H1 (cell line): ENCODE data around the gene HRCT1. TPM values are rescaled to one million over a fixed set of nuclear protein-coding genes. Genes with fewer than 3 reads are reported as not detected.

Experiments
- CTCF ChIA-PET: fragments of 300-600 bp; sonication (Branson Sonifier 250); formaldehyde crosslinking; loops from one replicate; lab custom pipeline; 2021; ENCODE audit not compliant: partially characterized antibody; lab: Charles Lee
- POLR2A ChIA-PET: fragments of 300-600 bp; sonication (Branson Sonifier 250); formaldehyde crosslinking; loops from one replicate; lab custom pipeline; 2021; ENCODE audit warnings: inconsistent platforms; ENCODE audit not compliant: partially characterized antibody; lab: Charles Lee
- DNase-seq, 2 experiments: peaks; one replicate each; pipeline versions ENCODE4 v3.0.0 to v3.0.0-alpha.2; 2010 to 2022; ENCODE audit warnings: low spot score in 2 of 2, low read depth in 1 of 2, mixed read lengths in 1 of 2
- FAIRE-seq: peaks from 2 replicates; lab custom pipeline; 2011; peaks lifted over from hg19 to GRCh38; lab: Jason Lieb, UNC
- H2AFZ ChIP-seq: 2 replicates; pipeline ENCODE4 v1.8.1; 2012; ENCODE audit warnings: low read length, inconsistent platforms
- H2AK5ac ChIP-seq: 2 replicates; pipeline ENCODE4 v1.6.1; 2013; ENCODE audit warnings: low read depth, low read length
- H2BK120ac ChIP-seq: replicated peaks from 2 replicates; pipeline ENCODE3; 2013; ENCODE audit warnings: low read depth, low read length, inconsistent platforms
- H2BK12ac ChIP-seq: 2 replicates; pipeline ENCODE4 v1.6.1; 2013; ENCODE audit warnings: low read depth, low read length
- H2BK15ac ChIP-seq: 2 replicates; pipeline ENCODE4 v1.6.1; 2013; ENCODE audit warnings: low read length
- H2BK20ac ChIP-seq: 2 replicates; pipeline ENCODE4 v1.6.1; 2013; ENCODE audit warnings: low read length
- H2BK5ac ChIP-seq: 2 replicates; pipeline ENCODE4 v1.6.1; 2013; ENCODE audit warnings: low read depth, low read length
- H3K14ac ChIP-seq: 2 replicates; pipeline ENCODE4 v1.6.1; 2013; ENCODE audit warnings: inconsistent platforms; ENCODE audit not compliant: insufficient read length
- H3K18ac ChIP-seq: 2 replicates; pipeline ENCODE4 v1.6.1; 2013; ENCODE audit warnings: low read length; ENCODE audit errors: extremely low read depth
- H3K23ac ChIP-seq: 2 replicates; pipeline ENCODE4 v1.6.1; 2013; ENCODE audit warnings: inconsistent platforms; ENCODE audit not compliant: insufficient read length
- H3K23me2 ChIP-seq: 2 replicates; pipeline ENCODE4 v1.6.1; 2013; ENCODE audit warnings: low read depth, low read length
- H3K27ac ChIP-seq: 2 replicates; pipeline ENCODE4 v1.6.1; 2011; ENCODE audit warnings: low read depth, low read length, inconsistent platforms
- H3K27me3 ChIP-seq, 4 experiments: replicated peaks in 1 of 4; 1 replicate in 1 of 4; 2 replicates in 3 of 4; pipeline versions ENCODE4 v1.6.1 to v1.8.1; 2011 to 2013; ENCODE audit warnings: low read length in 3 of 4, mild to moderate bottlenecking in 3 of 4, inconsistent platforms in 2 of 4, mixed read lengths in 2 of 4, moderate library complexity in 1 of 4; ENCODE audit not compliant: control insufficient read depth in 3 of 4, insufficient read depth in 3 of 4; ENCODE audit errors: extremely low read depth in 1 of 4
- H3K36me3 ChIP-seq, 4 experiments: 2 replicates each; pipeline versions ENCODE4 v1.6.1 to v1.8.1; 2011 to 2013; ENCODE audit warnings: mild to moderate bottlenecking in 4 of 4, low read length in 3 of 4, moderate library complexity in 2 of 4, control low read depth in 1 of 4, inconsistent platforms in 1 of 4; ENCODE audit not compliant: insufficient read depth in 4 of 4, control insufficient read depth in 2 of 4
- H3K4ac ChIP-seq: replicated peaks from 2 replicates; pipeline ENCODE3; 2013; ENCODE audit warnings: low read length, low read depth, mixed read lengths, inconsistent platforms; ENCODE audit not compliant: insufficient read length
- H3K4me1 ChIP-seq, 4 experiments: replicated peaks in 1 of 4; 1 replicate in 1 of 4; 2 replicates in 3 of 4; pipeline versions ENCODE4 v1.6.1 to v1.8.1; 2011 to 2013; ENCODE audit warnings: low read length in 3 of 4, inconsistent platforms in 2 of 4, mixed read lengths in 1 of 4; ENCODE audit not compliant: insufficient read depth in 4 of 4, control insufficient read depth in 3 of 4
- H3K4me2 ChIP-seq, 2 experiments: 2 replicates each; pipeline versions ENCODE4 v1.6.1 to v1.8.1; 2011 to 2013; ENCODE audit warnings: low read depth in 2 of 2, low read length in 2 of 2, control low read depth in 1 of 2, inconsistent platforms in 1 of 2, mild to moderate bottlenecking in 1 of 2; ENCODE audit not compliant: insufficient read depth in 1 of 2
- H3K4me3 ChIP-seq, 4 experiments: fragments of 200-600, 300-600 bp in 1 of 4; sonication (generic), shearing (Covaris generic), sonication (Bioruptor Twin) in 1 of 4; 2 replicates each; pipeline versions ENCODE4 v1.5.1 to v1.8.1; 2011 to 2016; ENCODE audit warnings: low read length in 4 of 4, low read depth in 3 of 4, control low read depth in 2 of 4, inconsistent platforms in 2 of 4, mild to moderate bottlenecking in 2 of 4, mixed read lengths in 1 of 4, moderate library complexity in 1 of 4; ENCODE audit not compliant: insufficient read depth in 2 of 4; ENCODE audit errors: extremely low read depth in 1 of 4
- H3K56ac ChIP-seq: replicated peaks from 2 replicates; pipeline ENCODE3; 2013; ENCODE audit warnings: low read depth, mild to moderate bottlenecking, mixed read lengths, low read length, inconsistent platforms; ENCODE audit not compliant: insufficient read length
- H3K79me1 ChIP-seq: 2 replicates; pipeline ENCODE4 v1.6.1; 2013; ENCODE audit warnings: low read depth, low read length, control low read depth
- H3K79me2 ChIP-seq, 2 experiments: 2 replicates each; pipeline versions ENCODE4 v1.6.1 to v1.8.1; 2012 to 2013; ENCODE audit warnings: low read length in 2 of 2, mild to moderate bottlenecking in 2 of 2, inconsistent platforms in 1 of 2; ENCODE audit not compliant: insufficient read depth in 2 of 2, control insufficient read depth in 1 of 2
- H3K9ac ChIP-seq, 4 experiments: replicated peaks in 1 of 4; 1 replicate in 1 of 4; 2 replicates in 3 of 4; pipeline versions ENCODE4 v1.6.1 to v1.8.1; 2011 to 2013; ENCODE audit warnings: low read depth in 3 of 4, low read length in 3 of 4, control low read depth in 2 of 4, mild to moderate bottlenecking in 2 of 4, moderate library complexity in 2 of 4, inconsistent platforms in 1 of 4; ENCODE audit errors: extremely low read depth in 1 of 4
- H3K9me3 ChIP-seq, 2 experiments: 2 replicates each; pipeline versions ENCODE4 v1.6.1 to v1.8.1; 2012 to 2013; ENCODE audit warnings: mild to moderate bottlenecking in 2 of 2, moderate library complexity in 2 of 2, control low read depth in 1 of 2, inconsistent platforms in 1 of 2, low read depth in 1 of 2, low read length in 1 of 2, mixed read lengths in 1 of 2; ENCODE audit not compliant: insufficient read depth in 2 of 2
- H4K20me1 ChIP-seq, 2 experiments: replicated peaks in 1 of 2; 2 replicates each; pipeline versions ENCODE3 to v1.8.1; 2011 to 2013; ENCODE audit warnings: inconsistent platforms in 2 of 2, low read length in 2 of 2, mild to moderate bottlenecking in 1 of 2; ENCODE audit not compliant: insufficient read depth in 2 of 2, control insufficient read depth in 1 of 2
- H4K5ac ChIP-seq: 2 replicates; pipeline ENCODE4 v1.6.1; 2013; ENCODE audit warnings: low read length, low read depth, mixed read lengths, inconsistent platforms; ENCODE audit not compliant: insufficient read length
- H4K8ac ChIP-seq: 2 replicates; pipeline ENCODE4 v1.8.0; 2013; ENCODE audit warnings: mild to moderate bottlenecking, moderate library complexity, low read length, inconsistent platforms; ENCODE audit not compliant: insufficient read depth; ENCODE audit errors: extremely low read depth
- H4K91ac ChIP-seq: replicated peaks from 2 replicates; pipeline ENCODE3; 2013; ENCODE audit warnings: low read length, mixed read lengths, inconsistent platforms; ENCODE audit not compliant: insufficient read length
- CEBPB ChIP-seq: IDR thresholded peaks from 2 replicates; pipeline ENCODE4 v1.6.1; 2012; ENCODE audit warnings: low read depth, low read length
- CHD2 ChIP-seq: IDR thresholded peaks from 2 replicates; pipeline ENCODE4 v1.6.1; 2012; ENCODE audit warnings: low read length, improper control_type of control experiment
- EZH2 ChIP-seq: fragments of 200-600 bp; sonication (generic); IDR thresholded peaks from 2 replicates; pipeline ENCODE4 v1.7.1; 2012; ENCODE audit warnings: low read depth, mild to moderate bottlenecking, moderate library complexity, low read length, inconsistent platforms; ENCODE audit not compliant: severe bottlenecking
- HDAC2 ChIP-seq, 2 experiments: fragments of 300-600 bp in 1 of 2; sonication (generic) in 1 of 2; IDR thresholded peaks; 2 replicates each; pipeline ENCODE4 v1.6.1; 2011 to 2012; ENCODE audit warnings: low read depth in 2 of 2, low read length in 2 of 2, mild to moderate bottlenecking in 2 of 2, moderate library complexity in 2 of 2, borderline replicate concordance in 1 of 2, inconsistent platforms in 1 of 2
- KDM1A ChIP-seq: fragments of 200-600, 300-600 bp; sonication (generic); IDR thresholded peaks from 2 replicates; pipeline ENCODE4 v1.7.1; 2016; ENCODE audit warnings: mild to moderate bottlenecking, low read length, borderline replicate concordance
- NANOG ChIP-seq: IDR thresholded peaks from 2 replicates; pipeline ENCODE4 v1.6.1; 2011; ENCODE audit warnings: low read length, low read depth, mild to moderate bottlenecking, inconsistent platforms; ENCODE audit not compliant: insufficient read depth, poor library complexity, severe bottlenecking
- RBBP5 ChIP-seq: IDR thresholded peaks from 2 replicates; pipeline ENCODE4 v1.7.1; 2012; ENCODE audit warnings: low read depth, mild to moderate bottlenecking, inconsistent platforms, low read length, moderate library complexity, borderline replicate concordance
- SIX5 ChIP-seq: IDR thresholded peaks from 2 replicates; pipeline ENCODE4 v1.6.1; 2011; ENCODE audit warnings: mild to moderate bottlenecking, low read depth, low read length
- SP2 ChIP-seq: IDR thresholded peaks from 2 replicates; pipeline ENCODE4 v1.6.1; 2012; ENCODE audit warnings: mild to moderate bottlenecking, low read length, inconsistent platforms
- WGBS, 2 experiments: shearing (Covaris generic) in 1 of 2; methylation state at CpG; one replicate each; pipeline versions ENCODE4 v1.1.6 to v1.1.7; 2013 to 2015; ENCODE audit warnings: low lambda C conversion rate in 2 of 2, mixed read lengths in 2 of 2, inconsistent platforms in 1 of 2, low coverage in 1 of 2, missing lambda C conversion rate in 1 of 2; ENCODE audit not compliant: insufficient replicate concordance in 2 of 2, insufficient coverage in 1 of 2, insufficient read length in 1 of 2; ENCODE audit errors: extremely low coverage in 1 of 2, missing lambda C conversion rate in 1 of 2; 5-methylcytosine and 5-hydroxymethylcytosine counted together
- polyA plus RNA-seq, 7 experiments: library from polyadenylated mRNA; depleted of rRNA in 3 of 7; stranded (reverse) in 5 of 7; unstranded in 2 of 7; fragments of >200 nt in 5 of 7; fragments of 200-250 nt in 2 of 7; gene quantifications; 1 replicate in 5 of 7; 2 replicates in 1 of 7; 4 replicates in 1 of 7; pipeline versions ENCODE4 v1.2.1 to v1.2.3, GENCODE V29; 2011 to 2013; ENCODE audit warnings: missing spikeins in 2 of 7, mixed read lengths in 2 of 7
- total RNA-seq: library from RNA; stranded (reverse); fragmentation: NEBNext Ultra II Directional; extraction: Animal tissue kit (Norgen Biotek cat#: 25700); gene quantifications from 2 replicates; pipeline ENCODE4 v1.2.1, GENCODE V29; 2021

The HRCT1 gene
- total and polyA plus RNA-seq, 2 of the 8 experiments (the other 6 are each of a cell fraction or from before 2014, with no cell fraction given) = not detected

DNA sequence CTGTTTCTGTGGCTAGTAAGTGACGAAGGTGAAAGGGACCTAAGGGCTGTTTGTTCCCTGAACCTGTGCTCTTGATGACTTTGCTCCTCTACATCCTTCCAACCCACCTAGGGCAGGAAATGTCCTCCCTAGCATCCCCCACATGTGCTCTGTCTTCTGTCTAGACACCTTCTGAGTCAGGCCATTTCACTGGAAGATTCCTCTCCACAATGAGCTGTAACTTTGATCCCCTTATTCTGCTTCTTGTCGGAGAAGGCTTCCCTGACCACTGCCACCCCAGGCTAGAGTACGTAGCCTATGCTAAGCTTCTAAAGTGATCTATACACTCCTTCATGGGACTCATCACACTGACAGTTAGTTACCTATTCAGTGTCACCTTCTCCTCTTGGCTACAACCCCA lies 25.0 kb downstream of the HRCT1 start:
- no peaks in the 10 kb centered on the region for H3K79me1 ChIP-seq
- no peaks in the 10 kb centered on the region for H3K36me3 ChIP-seq
- H4K5ac ChIP-seq = no peak overlapping the region
- no peak overlapping the region for H2AFZ ChIP-seq
- H3K4me2 ChIP-seq = no peak overlapping the region
- no peak overlapping the region for H3K23ac ChIP-seq
- no peak overlapping the region for H2BK15ac ChIP-seq
- no peak overlapping the region for H3K4me3 ChIP-seq
- H4K91ac ChIP-seq = no peak overlapping the region
- no peak overlapping the region for H2BK20ac ChIP-seq
- no peak overlapping the region for H3K18ac ChIP-seq
- no peak overlapping the region for H3K56ac ChIP-seq
- no peak overlapping the region for H2BK12ac ChIP-seq
- no peak for FAIRE-seq
- no peak overlapping the region for H3K9ac ChIP-seq
- H3K27me3 ChIP-seq = no peaks in the 10 kb centered on the region
- WGBS, 2 experiments = 84% methylated on average over 3 of the region's 3 CpGs; no CpG with 5 or more reads in 1 of the 2 experiments
- DNase-seq = no peak
- H3K14ac ChIP-seq = no peak overlapping the region
- no peak overlapping the region for H3K27ac ChIP-seq
- H4K8ac ChIP-seq = no peak overlapping the region
- H3K79me2 ChIP-seq = no peaks in the 10 kb centered on the region
- H2BK120ac ChIP-seq = no peak overlapping the region
- no peaks in the 10 kb centered on the region for H3K9me3 ChIP-seq
- no peaks in the 10 kb centered on the region for H3K23me2 ChIP-seq
- POLR2A ChIA-PET = interaction anchor here (1.4 kb wide), 1 partner anchor 15 kb away, joined by 5 read pairs; no protein-coding TSS in a partner anchor
- CTCF ChIA-PET = interaction anchor here (0.8 kb wide), 1 partner anchor 21 kb away, joined by 3 read pairs; no protein-coding TSS in a partner anchor
- H3K4me1 ChIP-seq = no peaks in the 10 kb centered on the region
- H3K4ac ChIP-seq = no peak overlapping the region
- H2AK5ac ChIP-seq = no peak overlapping the region
- H4K20me1 ChIP-seq = no peaks in the 10 kb centered on the region
- H2BK5ac ChIP-seq = no peak overlapping the region
- TF ChIP-seq SIX5 = no peak
- TF ChIP-seq RBBP5 = no peak
- TF ChIP-seq NANOG = no peak
- no peak for TF ChIP-seq EZH2
- TF ChIP-seq HDAC2 (IDR thresholded peaks at IDR 0.05; ENCODE audit: borderline replicate concordance in 1 of 2, low read depth in 2 of 2, low read length in 2 of 2) = no peak
- TF ChIP-seq CHD2 = no peak
- no peak for TF ChIP-seq SP2
- no peak for TF ChIP-seq CEBPB
- TF ChIP-seq KDM1A = no peak
